Smooth muscle cell (in vitro differentiated cells): ENCODE data around the gene DCDC1. TPM values are rescaled to one million over a fixed set of nuclear protein-coding genes. Genes with fewer than 3 reads are reported as not detected.

ENCODE experiments used
- DNase-seq: peaks from one replicate; lab custom pipeline; 2025; ENCODE audit not compliant: unreplicated experiment; lab: John Stamatoyannopoulos, UW
- H2AFZ ChIP-seq: fragments of 200-600 bp; sonication (generic); 2 replicates; pipeline ENCODE4 v1.6.0; 2016; ENCODE audit warnings: antibody characterized with exemption, low read depth, mild to moderate bottlenecking
- H3F3A ChIP-seq: fragments of 200-600 bp; sonication (generic); 2 replicates; pipeline ENCODE4 v1.6.0; 2017; ENCODE audit warnings: antibody characterized with exemption, low read depth
- H3K27ac ChIP-seq: fragments of 200-600 bp; sonication (generic); 2 replicates; pipeline ENCODE4 v1.5.1; 2016; ENCODE audit warnings: low read depth, mild to moderate bottlenecking
- H3K27me3 ChIP-seq: fragments of 200-600 bp; sonication (generic); 2 replicates; pipeline ENCODE4 v1.6.1; 2016; ENCODE audit warnings: low read depth, mild to moderate bottlenecking
- H3K36me3 ChIP-seq: fragments of 200-600 bp; sonication (generic); 2 replicates; pipeline ENCODE4 v1.5.1; 2016; ENCODE audit warnings: low read depth
- H3K4me1 ChIP-seq: fragments of 200-600 bp; sonication (generic); 2 replicates; pipeline ENCODE4 v1.5.1; 2016; ENCODE audit warnings: low read depth
- H3K4me2 ChIP-seq: fragments of 200-600 bp; sonication (generic); 2 replicates; pipeline ENCODE4 v1.6.0; 2016; ENCODE audit warnings: mild to moderate bottlenecking
- H3K4me3 ChIP-seq: fragments of 200-600 bp; sonication (generic); 2 replicates; pipeline ENCODE4 v1.5.1; 2016; ENCODE audit warnings: mild to moderate bottlenecking
- H3K79me2 ChIP-seq: fragments of 200-600 bp; sonication (generic); 2 replicates; pipeline ENCODE4 v1.6.0; 2016; ENCODE audit warnings: low read depth, mild to moderate bottlenecking
- H3K9ac ChIP-seq: fragments of 200-600 bp; sonication (generic); 2 replicates; pipeline ENCODE4 v1.6.0; 2016; ENCODE audit warnings: low read depth
- H3K9me3 ChIP-seq: fragments of 200-600 bp; sonication (generic); replicated peaks from 2 replicates; pipeline ENCODE4 v1.5.1; 2016; ENCODE audit warnings: low read depth
- H4K20me1 ChIP-seq: fragments of 200-600 bp; sonication (generic); 2 replicates; pipeline ENCODE4 v1.6.0; 2016; ENCODE audit warnings: low read depth
- CTCF ChIP-seq: fragments of 200-600 bp; sonication (generic); IDR thresholded peaks from 2 replicates; pipeline ENCODE4 v1.5.1; 2017; ENCODE audit warnings: borderline replicate concordance, mild to moderate bottlenecking, antibody characterized with exemption; ENCODE audit not compliant: insufficient read depth, poor library complexity, severe bottlenecking
- WGBS: methylation state at CpG from one replicate; pipeline ENCODE4 v1.1.7; 2016; ENCODE audit warnings: low lambda C conversion rate; 5-methylcytosine and 5-hydroxymethylcytosine counted together
- polyA plus RNA-seq: library from polyadenylated mRNA; unstranded; fragments of >200 nt; fragmentation: Nextera tagmentation; extraction: Ambion mirVana; gene quantifications from 2 replicates; pipeline ENCODE4 v1.2.1, GENCODE V29; 2016
- total RNA-seq: library from RNA; depleted of rRNA; stranded (reverse); fragments of >200 nt; gene quantifications from 2 replicates; pipeline ENCODE4 v1.2.3, GENCODE V29; 2014

DCDC1 gene
- total and polyA plus RNA-seq, 2 experiments from 2014 or later = 0.39 to 0.45 TPM

GRCh38 chr11:31106326-31106725 is 263.2 kb downstream of the DCDC1 start:
- Histone ChIP-seq H3K4me2 (no peak overlapping the region), H3K4me1 (peaks cover 11% of the 10 kb centered on the region), H3K4me3 (no peak overlapping the region), H3K9me3 (no peaks in the 10 kb centered on the region), H3K36me3 (no peaks in the 10 kb centered on the region), H3K27me3 (no peaks in the 10 kb centered on the region), H4K20me1 (no peaks in the 10 kb centered on the region), H3F3A (no peaks in the 10 kb centered on the region), H3K79me2 (no peaks in the 10 kb centered on the region), H3K9ac (no peak overlapping the region), H3K27ac (no peak overlapping the region), H2AFZ (no peak overlapping the region)
- TF ChIP-seq CTCF = no peak
- WGBS = 62% methylated on average over 3 of the region's 3 CpGs
- no peak for DNase-seq

GRCh38 chr11:31102875-31103274 is 266.7 kb downstream of the DCDC1 start:
- Histone ChIP-seq H3K9ac (no peak overlapping the region), H3K9me3 (no peaks in the 10 kb centered on the region), H3K27ac (no peak overlapping the region), H3K27me3 (no peaks in the 10 kb centered on the region), H3K4me3 (no peak overlapping the region), H4K20me1 (no peaks in the 10 kb centered on the region), H3K4me1 (peaks cover 11% of the 10 kb centered on the region), H3K79me2 (no peaks in the 10 kb centered on the region), H3K4me2 (no peak overlapping the region), H3K36me3 (no peaks in the 10 kb centered on the region), H3F3A (no peaks in the 10 kb centered on the region), H2AFZ (no peak overlapping the region)
- WGBS = 77% methylated on average over 5 of the region's 5 CpGs
- no peak for TF ChIP-seq CTCF
- DNase-seq = no peak

- H3K4me2 ChIP-seq = no peak overlapping the region
- no peak for TF ChIP-seq CTCF
- no peaks in the 10 kb centered on the region for H3K79me2 ChIP-seq
- H3K27ac ChIP-seq = no peak overlapping the region
- no peaks in the 10 kb centered on the region for H4K20me1 ChIP-seq
- no peaks in the 10 kb centered on the region for H3K27me3 ChIP-seq
- H3K9ac ChIP-seq = no peak overlapping the region
- no peaks in the 10 kb centered on the region for H3F3A ChIP-seq
- no peaks in the 10 kb centered on the region for H3K9me3 ChIP-seq
- DNase-seq = no peak
- peaks cover 7% of the 10 kb centered on the region for H3K4me1 ChIP-seq
- H2AFZ ChIP-seq = no peak overlapping the region
- H3K36me3 ChIP-seq = no peaks in the 10 kb centered on the region
- no peak overlapping the region for H3K4me3 ChIP-seq
These were observed 267.2 kb downstream of the DCDC1 start for GRCh38 chr11:31102316-31102715.

- no peaks in the 10 kb centered on the region for H3K9me3 ChIP-seq
- no peaks in the 10 kb centered on the region for H3F3A ChIP-seq
- no peaks in the 10 kb centered on the region for H4K20me1 ChIP-seq
- H3K4me3 ChIP-seq = no peak overlapping the region
- H3K79me2 ChIP-seq = no peaks in the 10 kb centered on the region
- H3K4me1 ChIP-seq = no peaks in the 10 kb centered on the region
- no peak overlapping the region for H3K4me2 ChIP-seq
- no peaks in the 10 kb centered on the region for H3K36me3 ChIP-seq
- H3K9ac ChIP-seq = no peak overlapping the region
- H2AFZ ChIP-seq = no peak overlapping the region
- no peak for TF ChIP-seq CTCF
- 71% methylated on average over 2 of the region's 2 CpGs for WGBS
- no peak overlapping the region for H3K27ac ChIP-seq
- DNase-seq = no peak
- H3K27me3 ChIP-seq = no peaks in the 10 kb centered on the region
These were observed 273.2 kb downstream of the DCDC1 start for GRCh38 chr11:31096191-31096805.
